ENCODE results near the gene LCE1B. TPM values are rescaled to one million over a fixed set of nuclear protein-coding genes. Genes with fewer than 3 reads are reported as not detected.

LCE1B gene
- total and polyA plus RNA-seq, 4 donors, result not detected

DNA sequence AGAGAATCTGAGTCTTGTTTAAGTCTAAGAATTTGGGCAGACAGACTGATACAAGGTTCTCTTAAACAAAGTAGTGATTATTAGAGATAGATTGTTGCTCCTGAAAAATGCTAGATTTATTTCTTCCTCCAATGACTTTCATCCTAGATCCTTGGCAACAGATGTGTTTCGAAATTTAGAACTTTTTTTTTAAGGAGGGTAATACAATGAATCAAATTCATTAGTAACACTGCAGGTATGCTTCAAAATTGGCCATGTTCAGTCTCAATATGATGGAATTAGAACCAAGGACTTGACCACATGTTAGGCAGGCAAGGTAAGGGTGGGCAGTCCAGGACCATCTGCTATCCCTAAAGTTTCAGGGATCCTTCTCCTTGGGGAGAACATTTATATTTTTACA lies 41.4 kb upstream of the LCE1B start:
- Histone ChIP-seq H3K4me3 (ENCODE audit: low read depth in 1 of 3, low read length in 3 of 3) (no peak overlapping the region), H3K27ac (ENCODE audit: low read depth in 1 of 2, low read length in 2 of 2) (no peak overlapping the region), H3K27me3 (ENCODE audit: control insufficient read depth in 4 of 4, insufficient read depth in 4 of 4, low read length in 3 of 4) (peaks cover 0 to 7% (median 0%) of the 10 kb centered on the region in 4 donors), H3K9ac (ENCODE audit: low read depth in 1 of 2, low read length in 2 of 2) (no peak overlapping the region), H3K4me1 (ENCODE audit: control insufficient read depth in 4 of 4, insufficient read depth in 4 of 4, low read length in 3 of 4) (no peaks in the 10 kb centered on the region), H3K36me3 (ENCODE audit: control insufficient read depth in 4 of 4, insufficient read depth in 3 of 4, low read depth in 1 of 4, low read length in 3 of 4) (no peaks in the 10 kb centered on the region), H3K9me3 (ENCODE audit: control insufficient read depth in 4 of 4, low read length in 3 of 4) (no peaks in the 10 kb centered on the region)
- TF ChIP-seq FOXA2 (IDR thresholded peaks at IDR 0.05) (no peak), HNF4A (conservative IDR thresholded peaks at IDR 0.05) (no peak), YY1 (IDR thresholded peaks at IDR 0.05) (no peak), NR2F2 (IDR thresholded peaks at IDR 0.05) (no peak)
- TF ChIP-seq, protein P1, sequence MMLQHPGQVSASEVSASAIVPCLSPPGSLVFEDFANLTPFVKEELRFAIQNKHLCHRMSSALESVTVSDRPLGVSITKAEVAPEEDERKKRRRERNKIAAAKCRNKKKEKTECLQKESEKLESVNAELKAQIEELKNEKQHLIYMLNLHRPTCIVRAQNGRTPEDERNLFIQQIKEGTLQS (IDR thresholded peaks at IDR 0.05), result no peak
- TF ChIP-seq, protein P2, sequence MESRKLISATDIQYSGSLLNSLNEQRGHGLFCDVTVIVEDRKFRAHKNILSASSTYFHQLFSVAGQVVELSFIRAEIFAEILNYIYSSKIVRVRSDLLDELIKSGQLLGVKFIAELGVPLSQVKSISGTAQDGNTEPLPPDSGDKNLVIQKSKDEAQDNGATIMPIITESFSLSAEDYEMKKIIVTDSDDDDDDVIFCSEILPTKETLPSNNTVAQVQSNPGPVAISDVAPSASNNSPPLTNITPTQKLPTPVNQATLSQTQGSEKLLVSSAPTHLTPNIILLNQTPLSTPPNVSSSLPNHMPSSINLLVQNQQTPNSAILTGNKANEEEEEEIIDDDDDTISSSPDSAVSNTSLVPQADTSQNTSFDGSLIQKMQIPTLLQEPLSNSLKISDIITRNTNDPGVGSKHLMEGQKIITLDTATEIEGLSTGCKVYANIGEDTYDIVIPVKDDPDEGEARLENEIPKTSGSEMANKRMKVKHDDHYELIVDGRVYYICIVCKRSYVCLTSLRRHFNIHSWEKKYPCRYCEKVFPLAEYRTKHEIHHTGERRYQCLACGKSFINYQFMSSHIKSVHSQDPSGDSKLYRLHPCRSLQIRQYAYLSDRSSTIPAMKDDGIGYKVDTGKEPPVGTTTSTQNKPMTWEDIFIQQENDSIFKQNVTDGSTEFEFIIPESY (IDR thresholded peaks at IDR 0.05), result no peak
- 70% methylated on average over 1 of the region's 1 CpG for WGBS
- DNase-seq (ENCODE audit: low spot score), result no peak

DNA sequence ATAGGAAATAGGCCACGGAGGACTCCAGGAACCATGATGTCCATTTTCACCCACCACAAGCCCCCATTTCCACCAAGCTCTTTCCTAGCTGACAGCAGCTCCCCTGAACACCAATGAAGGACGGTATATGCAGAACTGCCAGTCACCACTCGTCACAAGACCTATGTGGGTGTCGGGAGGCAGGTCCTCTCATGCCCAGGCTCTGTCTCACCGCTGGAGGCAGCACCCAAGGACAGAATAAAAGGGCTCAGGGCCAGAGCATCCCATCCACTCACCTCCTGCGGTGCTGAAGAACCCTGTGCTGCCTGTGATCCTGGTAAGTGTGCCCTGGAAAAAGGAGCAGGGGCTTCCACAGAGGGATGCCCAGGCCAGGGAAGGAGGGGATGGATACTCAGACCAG lies 36.9 kb upstream of the LCE1B start, which contains the start of gene LCE1F:
Gene LCE1F (plus strand): TSS at position 266 of the 400 bp plus-strand sequence. CDS start 1,232 bp downstream, outside the sequence.
- H3K4me3 ChIP-seq (ENCODE audit: low read depth in 1 of 3, low read length in 3 of 3), result no peak within 1 kb of the TSS
- H3K9ac ChIP-seq (ENCODE audit: low read depth in 1 of 2, low read length in 2 of 2), result no peak within 1 kb of the TSS
- no peaks in the 10 kb centered on the region for H3K36me3 ChIP-seq (ENCODE audit: control insufficient read depth in 4 of 4, insufficient read depth in 3 of 4, low read depth in 1 of 4, low read length in 3 of 4)
- no peak for TF ChIP-seq GABPA (IDR thresholded peaks at IDR 0.05 in 1 of 2, conservative IDR thresholded peaks at IDR 0.05 in 1 of 2)
- TF ChIP-seq, protein P2 (IDR thresholded peaks at IDR 0.05), result no peak
- TF ChIP-seq SP1 (IDR thresholded peaks at IDR 0.05), result no peak
- no peak for TF ChIP-seq HNF4A (conservative IDR thresholded peaks at IDR 0.05)
- TF ChIP-seq, protein P3, sequence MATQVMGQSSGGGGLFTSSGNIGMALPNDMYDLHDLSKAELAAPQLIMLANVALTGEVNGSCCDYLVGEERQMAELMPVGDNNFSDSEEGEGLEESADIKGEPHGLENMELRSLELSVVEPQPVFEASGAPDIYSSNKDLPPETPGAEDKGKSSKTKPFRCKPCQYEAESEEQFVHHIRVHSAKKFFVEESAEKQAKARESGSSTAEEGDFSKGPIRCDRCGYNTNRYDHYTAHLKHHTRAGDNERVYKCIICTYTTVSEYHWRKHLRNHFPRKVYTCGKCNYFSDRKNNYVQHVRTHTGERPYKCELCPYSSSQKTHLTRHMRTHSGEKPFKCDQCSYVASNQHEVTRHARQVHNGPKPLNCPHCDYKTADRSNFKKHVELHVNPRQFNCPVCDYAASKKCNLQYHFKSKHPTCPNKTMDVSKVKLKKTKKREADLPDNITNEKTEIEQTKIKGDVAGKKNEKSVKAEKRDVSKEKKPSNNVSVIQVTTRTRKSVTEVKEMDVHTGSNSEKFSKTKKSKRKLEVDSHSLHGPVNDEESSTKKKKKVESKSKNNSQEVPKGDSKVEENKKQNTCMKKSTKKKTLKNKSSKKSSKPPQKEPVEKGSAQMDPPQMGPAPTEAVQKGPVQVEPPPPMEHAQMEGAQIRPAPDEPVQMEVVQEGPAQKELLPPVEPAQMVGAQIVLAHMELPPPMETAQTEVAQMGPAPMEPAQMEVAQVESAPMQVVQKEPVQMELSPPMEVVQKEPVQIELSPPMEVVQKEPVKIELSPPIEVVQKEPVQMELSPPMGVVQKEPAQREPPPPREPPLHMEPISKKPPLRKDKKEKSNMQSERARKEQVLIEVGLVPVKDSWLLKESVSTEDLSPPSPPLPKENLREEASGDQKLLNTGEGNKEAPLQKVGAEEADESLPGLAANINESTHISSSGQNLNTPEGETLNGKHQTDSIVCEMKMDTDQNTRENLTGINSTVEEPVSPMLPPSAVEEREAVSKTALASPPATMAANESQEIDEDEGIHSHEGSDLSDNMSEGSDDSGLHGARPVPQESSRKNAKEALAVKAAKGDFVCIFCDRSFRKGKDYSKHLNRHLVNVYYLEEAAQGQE (IDR thresholded peaks at IDR 0.05), result no peak
- TF ChIP-seq, protein P4, sequence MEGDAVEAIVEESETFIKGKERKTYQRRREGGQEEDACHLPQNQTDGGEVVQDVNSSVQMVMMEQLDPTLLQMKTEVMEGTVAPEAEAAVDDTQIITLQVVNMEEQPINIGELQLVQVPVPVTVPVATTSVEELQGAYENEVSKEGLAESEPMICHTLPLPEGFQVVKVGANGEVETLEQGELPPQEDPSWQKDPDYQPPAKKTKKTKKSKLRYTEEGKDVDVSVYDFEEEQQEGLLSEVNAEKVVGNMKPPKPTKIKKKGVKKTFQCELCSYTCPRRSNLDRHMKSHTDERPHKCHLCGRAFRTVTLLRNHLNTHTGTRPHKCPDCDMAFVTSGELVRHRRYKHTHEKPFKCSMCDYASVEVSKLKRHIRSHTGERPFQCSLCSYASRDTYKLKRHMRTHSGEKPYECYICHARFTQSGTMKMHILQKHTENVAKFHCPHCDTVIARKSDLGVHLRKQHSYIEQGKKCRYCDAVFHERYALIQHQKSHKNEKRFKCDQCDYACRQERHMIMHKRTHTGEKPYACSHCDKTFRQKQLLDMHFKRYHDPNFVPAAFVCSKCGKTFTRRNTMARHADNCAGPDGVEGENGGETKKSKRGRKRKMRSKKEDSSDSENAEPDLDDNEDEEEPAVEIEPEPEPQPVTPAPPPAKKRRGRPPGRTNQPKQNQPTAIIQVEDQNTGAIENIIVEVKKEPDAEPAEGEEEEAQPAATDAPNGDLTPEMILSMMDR (IDR thresholded peaks at IDR 0.05; ENCODE audit: low read depth, low read length, missing input control), result no peak
- no peak for TF ChIP-seq FOXA2 (IDR thresholded peaks at IDR 0.05)
- no peak for TF ChIP-seq YY1 (IDR thresholded peaks at IDR 0.05)
- no peak for TF ChIP-seq HNF4G (IDR thresholded peaks at IDR 0.05)
- TF ChIP-seq NR2F2 (IDR thresholded peaks at IDR 0.05), result no peak
- no peak for TF ChIP-seq RXRA (IDR thresholded peaks at IDR 0.05)
- TF ChIP-seq EGR1 (IDR thresholded peaks at IDR 0.05; ENCODE audit: low read depth in 2 of 2), result no peak
- TF ChIP-seq TAF1 (conservative IDR thresholded peaks at IDR 0.05), result no peak
- TF ChIP-seq JUND (IDR thresholded peaks at IDR 0.05), result no peak
- no peak for TF ChIP-seq RAD21 (IDR thresholded peaks at IDR 0.05)
- TF ChIP-seq, protein P5, sequence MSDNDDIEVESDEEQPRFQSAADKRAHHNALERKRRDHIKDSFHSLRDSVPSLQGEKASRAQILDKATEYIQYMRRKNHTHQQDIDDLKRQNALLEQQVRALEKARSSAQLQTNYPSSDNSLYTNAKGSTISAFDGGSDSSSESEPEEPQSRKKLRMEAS (IDR thresholded peaks at IDR 0.05), result no peak
- TF ChIP-seq FOXA1 (IDR thresholded peaks at IDR 0.05), result no peak
- TF ChIP-seq, protein P1 (IDR thresholded peaks at IDR 0.05), result no peak
- no peaks in the 10 kb centered on the region for H3K4me1 ChIP-seq (ENCODE audit: control insufficient read depth in 4 of 4, insufficient read depth in 4 of 4, low read length in 3 of 4)
- H3K27me3 ChIP-seq (ENCODE audit: control insufficient read depth in 4 of 4, insufficient read depth in 4 of 4, low read length in 3 of 4), result peaks cover 0 to 10% (median 1%) of the 10 kb centered on the region in 4 donors
- 69% methylated on average over 6 of the region's 6 CpGs for WGBS
- H3K9me3 ChIP-seq (ENCODE audit: control insufficient read depth in 4 of 4, low read length in 3 of 4), result no peaks in the 10 kb centered on the region
- H3K27ac ChIP-seq (ENCODE audit: low read depth in 1 of 2, low read length in 2 of 2), result no peak within 1 kb of the TSS
- no peak for DNase-seq (ENCODE audit: low spot score)
